Osteoblast (primary cell): ENCODE results near the gene INPP5A. TPM values are rescaled to one million over a fixed set of nuclear protein-coding genes. Genes with fewer than 3 reads are reported as not detected.

Experiments
- DNase-seq: peaks from one replicate; pipeline ENCODE4 v3.0.0; 2011; ENCODE audit warnings: low spot score, mixed read lengths; ENCODE audit not compliant: insufficient read length; ENCODE audit errors: missing footprints
- H2AFZ ChIP-seq: 2 replicates; pipeline ENCODE4 v1.6.0; 2011; ENCODE audit warnings: mild to moderate bottlenecking, low read length
- H3K27ac ChIP-seq: 2 replicates; pipeline ENCODE4 v1.5.1; 2011; ENCODE audit warnings: mild to moderate bottlenecking, low read depth, low read length, moderate library complexity
- H3K27me3 ChIP-seq: 2 replicates; pipeline ENCODE4 v1.6.0; 2012; ENCODE audit warnings: mild to moderate bottlenecking, control low read depth, inconsistent platforms, low read length, moderate library complexity; ENCODE audit not compliant: insufficient read depth
- H3K36me3 ChIP-seq: 2 replicates; pipeline ENCODE4 v1.5.1; 2011; ENCODE audit warnings: mild to moderate bottlenecking, low read length, control low read depth, moderate library complexity; ENCODE audit not compliant: insufficient read depth
- H3K4me1 ChIP-seq: 2 replicates; pipeline ENCODE4 v1.5.1; 2011; ENCODE audit warnings: mild to moderate bottlenecking, low read length, control low read depth, moderate library complexity; ENCODE audit not compliant: insufficient read depth
- H3K4me2 ChIP-seq: 2 replicates; pipeline ENCODE4 v1.6.0; 2011; ENCODE audit warnings: mild to moderate bottlenecking, low read length; ENCODE audit not compliant: insufficient read depth
- H3K4me3 ChIP-seq: fragments of 200-600 bp; sonication (generic); 3 replicates; pipeline ENCODE4 v1.5.1; 2012; ENCODE audit warnings: mild to moderate bottlenecking, low read length, inconsistent platforms; ENCODE audit not compliant: insufficient read depth
- H3K79me2 ChIP-seq: 2 replicates; pipeline ENCODE4 v1.6.0; 2012; ENCODE audit warnings: mild to moderate bottlenecking, low read length, control low read depth, inconsistent platforms; ENCODE audit not compliant: insufficient read depth
- H3K9me3 ChIP-seq: 2 replicates; pipeline ENCODE4 v1.5.1; 2011; ENCODE audit warnings: low read depth, low read length, control low read depth
- H4K20me1 ChIP-seq: 2 replicates; pipeline ENCODE4 v1.6.0; 2012; ENCODE audit warnings: mild to moderate bottlenecking, low read length, control low read depth; ENCODE audit not compliant: insufficient read depth
- total RNA-seq: library from RNA; depleted of rRNA; stranded (reverse); fragments of >200 nt; gene quantifications from 2 replicates; pipeline ENCODE4 v1.2.3, GENCODE V29; 2012
- TF ChIP-seq, protein P1 (sequence below): IDR thresholded peaks from 2 replicates; pipeline ENCODE4 v1.5.1; 2011; ENCODE audit warnings: mild to moderate bottlenecking, low read depth, low read length, moderate library complexity; ENCODE audit errors: extremely low read depth

INPP5A gene
- total RNA-seq, 1 donor: 22.8 TPM

DNA sequence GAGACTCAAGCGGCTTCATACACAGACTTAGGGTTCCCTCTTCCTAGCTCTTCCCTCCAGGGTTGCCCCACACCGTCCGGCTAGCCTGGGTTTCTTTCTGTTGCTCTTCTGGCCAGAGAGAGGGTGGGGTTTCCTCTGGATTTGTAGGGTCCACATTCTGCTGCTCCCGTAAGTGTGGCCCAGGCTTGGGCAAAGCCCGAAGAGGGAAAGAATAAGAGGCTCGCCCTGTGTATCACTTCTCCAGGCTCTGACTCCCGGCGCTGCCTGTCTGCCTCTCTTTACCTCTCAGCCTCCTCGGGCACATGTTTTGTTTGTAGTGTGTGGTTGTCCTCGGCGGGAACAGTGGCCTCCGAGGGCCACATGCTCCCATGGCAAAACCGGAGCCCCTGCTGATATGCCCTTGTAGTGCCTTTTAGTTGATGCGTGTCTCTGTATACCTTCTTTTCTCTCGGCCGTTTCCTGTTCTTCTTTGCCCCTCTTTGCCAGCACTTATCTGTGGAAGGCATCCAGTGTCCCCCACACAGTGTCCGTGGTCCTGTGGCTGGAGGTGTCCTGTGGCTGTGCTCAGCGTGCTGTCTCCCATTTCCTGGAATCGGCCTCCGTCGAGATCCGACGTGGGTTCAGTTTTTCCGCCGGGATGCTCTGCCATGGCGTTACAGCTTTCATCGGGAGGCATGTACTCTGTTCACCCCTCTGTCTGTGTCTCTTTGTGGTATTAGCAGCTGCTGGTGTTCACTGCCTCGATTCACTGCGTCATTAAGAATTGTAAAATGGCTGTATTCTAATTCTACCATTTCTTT is 102.9 kb downstream of the INPP5A start:
- peaks cover 25% of the 10 kb centered on the region for H3K79me2 ChIP-seq
- H4K20me1 ChIP-seq: peaks cover 53% of the 10 kb centered on the region

GRCh38 chr10:132641401-132641800 is 103.8 kb downstream of the INPP5A start:
- H3K4me2 ChIP-seq: no peak overlapping the region
- peaks cover 4% of the 10 kb centered on the region for H3K4me1 ChIP-seq
- H4K20me1 ChIP-seq: peaks cover 49% of the 10 kb centered on the region
- H3K27ac ChIP-seq: no peak overlapping the region
- TF ChIP-seq, protein P1, sequence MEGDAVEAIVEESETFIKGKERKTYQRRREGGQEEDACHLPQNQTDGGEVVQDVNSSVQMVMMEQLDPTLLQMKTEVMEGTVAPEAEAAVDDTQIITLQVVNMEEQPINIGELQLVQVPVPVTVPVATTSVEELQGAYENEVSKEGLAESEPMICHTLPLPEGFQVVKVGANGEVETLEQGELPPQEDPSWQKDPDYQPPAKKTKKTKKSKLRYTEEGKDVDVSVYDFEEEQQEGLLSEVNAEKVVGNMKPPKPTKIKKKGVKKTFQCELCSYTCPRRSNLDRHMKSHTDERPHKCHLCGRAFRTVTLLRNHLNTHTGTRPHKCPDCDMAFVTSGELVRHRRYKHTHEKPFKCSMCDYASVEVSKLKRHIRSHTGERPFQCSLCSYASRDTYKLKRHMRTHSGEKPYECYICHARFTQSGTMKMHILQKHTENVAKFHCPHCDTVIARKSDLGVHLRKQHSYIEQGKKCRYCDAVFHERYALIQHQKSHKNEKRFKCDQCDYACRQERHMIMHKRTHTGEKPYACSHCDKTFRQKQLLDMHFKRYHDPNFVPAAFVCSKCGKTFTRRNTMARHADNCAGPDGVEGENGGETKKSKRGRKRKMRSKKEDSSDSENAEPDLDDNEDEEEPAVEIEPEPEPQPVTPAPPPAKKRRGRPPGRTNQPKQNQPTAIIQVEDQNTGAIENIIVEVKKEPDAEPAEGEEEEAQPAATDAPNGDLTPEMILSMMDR: no peak
- H2AFZ ChIP-seq: no peak overlapping the region
- H3K4me3 ChIP-seq: no peak overlapping the region
- H3K36me3 ChIP-seq: no peaks in the 10 kb centered on the region
- no peaks in the 10 kb centered on the region for H3K9me3 ChIP-seq
- DNase-seq: peak; percentile 31
- H3K79me2 ChIP-seq: peaks cover 22% of the 10 kb centered on the region
- no peaks in the 10 kb centered on the region for H3K27me3 ChIP-seq

More for the DNA sequence above, 102.9 kb downstream of the INPP5A start:
- peak; percentile 75 for DNase-seq
- Histone ChIP-seq H3K4me1 (peaks cover 4% of the 10 kb centered on the region), H3K27ac (no peak overlapping the region), H2AFZ (no peak overlapping the region), H3K4me3 (no peak overlapping the region), H3K4me2 (no peak overlapping the region), H3K36me3 (no peaks in the 10 kb centered on the region), H3K9me3 (no peaks in the 10 kb centered on the region), H3K27me3 (no peaks in the 10 kb centered on the region)
- TF ChIP-seq, protein P1: no peak

DNA sequence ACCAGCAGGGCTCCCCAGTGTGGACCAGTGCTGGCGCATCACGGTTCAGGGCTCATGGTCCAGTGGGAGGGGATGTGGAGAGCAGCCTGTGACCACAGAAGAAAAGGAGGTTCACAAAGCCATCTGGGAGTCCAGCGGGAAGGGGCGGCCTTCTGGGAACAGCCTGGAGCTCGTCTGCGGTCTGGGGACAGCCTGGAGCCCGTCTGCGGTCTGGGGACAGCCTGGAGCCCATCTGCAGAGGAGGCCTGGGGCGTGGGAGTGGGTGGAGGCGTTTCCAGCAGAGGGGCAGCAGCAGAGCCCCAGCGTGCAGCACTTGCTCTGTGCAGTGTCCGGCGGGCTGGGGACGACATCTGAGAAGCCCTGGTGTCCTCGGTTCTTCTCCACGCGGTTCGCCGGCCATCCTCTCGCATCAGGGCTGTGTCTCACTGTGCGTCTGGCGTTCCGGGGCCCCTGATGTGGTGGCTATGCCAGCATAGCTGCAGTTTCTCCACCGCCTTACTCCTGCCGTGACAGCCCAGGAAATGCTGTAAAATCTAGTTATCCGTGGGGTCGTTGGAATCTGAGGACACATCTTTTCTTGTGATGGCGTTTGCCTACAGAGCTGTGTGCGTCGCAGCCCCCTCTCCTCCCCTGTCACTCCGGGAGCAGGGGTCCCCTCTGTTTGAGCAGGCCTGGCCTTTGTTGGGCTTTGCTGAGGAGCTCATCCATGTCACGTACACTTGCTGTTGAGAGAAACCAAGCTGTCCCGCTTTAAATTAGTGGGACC is 104.6 kb downstream of the INPP5A start:
- H3K27ac ChIP-seq: no peak overlapping the region
- H3K79me2 ChIP-seq: peaks cover 20% of the 10 kb centered on the region
- no peak overlapping the region for H2AFZ ChIP-seq
- peak; percentile 55 for DNase-seq
- H3K4me1 ChIP-seq: peaks cover 4% of the 10 kb centered on the region
- H4K20me1 ChIP-seq: peaks cover 48% of the 10 kb centered on the region
- no peak overlapping the region for H3K4me2 ChIP-seq
- TF ChIP-seq, protein P1: no peak
- H3K36me3 ChIP-seq: no peaks in the 10 kb centered on the region
- H3K9me3 ChIP-seq: no peaks in the 10 kb centered on the region
- no peaks in the 10 kb centered on the region for H3K27me3 ChIP-seq
- H3K4me3 ChIP-seq: no peak overlapping the region

- Histone ChIP-seq H3K36me3 (no peaks in the 10 kb centered on the region), H4K20me1 (peaks cover 44% of the 10 kb centered on the region), H3K27me3 (no peaks in the 10 kb centered on the region), H3K79me2 (peaks cover 16% of the 10 kb centered on the region), H3K9me3 (no peaks in the 10 kb centered on the region), H3K27ac (no peak overlapping the region), H3K4me2 (no peak overlapping the region), H2AFZ (no peak overlapping the region), H3K4me3 (no peak overlapping the region), H3K4me1 (peaks cover under 1% of the 10 kb centered on the region)
- DNase-seq: no peak
- TF ChIP-seq, protein P1: no peak
Measured at GRCh38 chr10:132642732-132643008, 105.1 kb downstream of the INPP5A start.
